Testis (tissue), 2 donors: ENCODE results near the gene CSTB.

Source experiments
- CTCF ChIP-seq, 3 experiments: fragments of 450-650 bp in 2 of 3; fragments of 200-600 bp in 1 of 3; sonication (generic) in 1 of 3; IDR thresholded peaks; one replicate each; pipeline ENCODE4 v1.5.1; 2016 to 2019; ENCODE audit warnings: antibody characterized with exemption in 3 of 3, mild to moderate bottlenecking in 2 of 3, moderate library complexity in 1 of 3
- POLR2A ChIP-seq: fragments of 450-650 bp; IDR thresholded peaks from one replicate; pipeline ENCODE4 v1.6.1; 2017; ENCODE audit warnings: antibody characterized with exemption, mild to moderate bottlenecking, moderate library complexity

- TF ChIP-seq POLR2A (no peak), CTCF (IDR thresholded peaks at IDR 0.05) (no peak)
These were observed 17.3 kb downstream of the CSTB start for GRCh38 chr21:43758811-43759210.
